LNCaP clone FGC (cell line): Measurements from ENCODE around the gene LPP.

ENCODE experiments used
- DNase-seq: peaks from one replicate; pipeline ENCODE4 v3.0.0-alpha.2; 2011; ENCODE audit warnings: low read depth
- H3K4me3 ChIP-seq: 2 replicates; pipeline ENCODE4 v1.5.1; 2011; ENCODE audit warnings: mild to moderate bottlenecking, low read depth, low read length, control low read depth
- TF ChIP-seq, protein P1 (sequence below): IDR thresholded peaks from 2 replicates; pipeline ENCODE4 v1.5.1; 2012; ENCODE audit warnings: mild to moderate bottlenecking; ENCODE audit not compliant: control insufficient read depth, insufficient read depth; ENCODE audit errors: extremely low read depth

LPP gene

GRCh38 chr3:188192034-188192433 lies 38.1 kb downstream of the LPP start:
- DNase-seq = no peak
- TF ChIP-seq, protein P1, sequence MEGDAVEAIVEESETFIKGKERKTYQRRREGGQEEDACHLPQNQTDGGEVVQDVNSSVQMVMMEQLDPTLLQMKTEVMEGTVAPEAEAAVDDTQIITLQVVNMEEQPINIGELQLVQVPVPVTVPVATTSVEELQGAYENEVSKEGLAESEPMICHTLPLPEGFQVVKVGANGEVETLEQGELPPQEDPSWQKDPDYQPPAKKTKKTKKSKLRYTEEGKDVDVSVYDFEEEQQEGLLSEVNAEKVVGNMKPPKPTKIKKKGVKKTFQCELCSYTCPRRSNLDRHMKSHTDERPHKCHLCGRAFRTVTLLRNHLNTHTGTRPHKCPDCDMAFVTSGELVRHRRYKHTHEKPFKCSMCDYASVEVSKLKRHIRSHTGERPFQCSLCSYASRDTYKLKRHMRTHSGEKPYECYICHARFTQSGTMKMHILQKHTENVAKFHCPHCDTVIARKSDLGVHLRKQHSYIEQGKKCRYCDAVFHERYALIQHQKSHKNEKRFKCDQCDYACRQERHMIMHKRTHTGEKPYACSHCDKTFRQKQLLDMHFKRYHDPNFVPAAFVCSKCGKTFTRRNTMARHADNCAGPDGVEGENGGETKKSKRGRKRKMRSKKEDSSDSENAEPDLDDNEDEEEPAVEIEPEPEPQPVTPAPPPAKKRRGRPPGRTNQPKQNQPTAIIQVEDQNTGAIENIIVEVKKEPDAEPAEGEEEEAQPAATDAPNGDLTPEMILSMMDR = no peak
- H3K4me3 ChIP-seq = no peak overlapping the region

GRCh38 chr3:188194332-188194731 lies 40.4 kb downstream of the LPP start:
- DNase-seq = no peak
- TF ChIP-seq, protein P1 = no peak

GRCh38 chr3:188196232-188196990 lies 42.5 kb downstream of the LPP start:
- TF ChIP-seq, protein P1 = no peak
- H3K4me3 ChIP-seq = no peak overlapping the region
- no peak for DNase-seq

More at GRCh38 chr3:188194332-188194731, 40.4 kb downstream of the LPP start:
- no peak overlapping the region for H3K4me3 ChIP-seq

- TF ChIP-seq, protein P1 = no peak
- H3K4me3 ChIP-seq = no peak overlapping the region
- DNase-seq = no peak
Observed at GRCh38 chr3:188197388-188197847, 43.5 kb downstream of the LPP start.

DNA sequence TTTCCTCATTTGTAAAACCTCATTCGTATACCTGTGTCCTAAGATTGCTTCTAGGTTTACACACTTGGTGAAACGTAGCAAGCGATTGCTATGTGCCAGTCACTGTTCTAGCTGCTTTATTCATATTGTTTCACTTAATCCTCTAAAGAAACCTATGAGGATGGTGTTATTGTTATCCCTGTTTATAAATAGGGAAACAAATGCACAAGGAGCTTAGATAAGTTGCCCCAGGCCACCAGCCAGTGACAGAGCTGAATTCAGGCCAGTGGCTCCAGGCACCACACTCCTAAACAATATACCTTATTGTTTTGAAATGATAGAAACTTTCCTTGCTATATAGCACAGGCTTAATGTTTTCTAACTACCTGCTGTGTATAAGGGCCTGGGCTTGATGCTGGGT lies 44.0 kb downstream of the LPP start:
- no peak for DNase-seq
- TF ChIP-seq, protein P1 = no peak
- H3K4me3 ChIP-seq = no peak overlapping the region

GRCh38 chr3:188198760-188199327 lies 44.9 kb downstream of the LPP start:
- TF ChIP-seq, protein P1 = no peak
- no peak for DNase-seq
- no peak overlapping the region for H3K4me3 ChIP-seq
